H1 (cell line): ENCODE data around the gene SPPL2A. TPM values are rescaled to one million over a fixed set of nuclear protein-coding genes. Genes with fewer than 3 reads are reported as not detected.

Experiments used
- CTCF ChIA-PET: fragments of 300-600 bp; sonication (Branson Sonifier 250); formaldehyde crosslinking; loops from one replicate; lab custom pipeline; 2021; ENCODE audit not compliant: partially characterized antibody; lab: Charles Lee
- POLR2A ChIA-PET: fragments of 300-600 bp; sonication (Branson Sonifier 250); formaldehyde crosslinking; loops from one replicate; lab custom pipeline; 2021; ENCODE audit warnings: inconsistent platforms; ENCODE audit not compliant: partially characterized antibody; lab: Charles Lee
- DNase-seq, 2 experiments: peaks; one replicate each; pipeline versions ENCODE4 v3.0.0 to v3.0.0-alpha.2; 2010 to 2022; ENCODE audit warnings: low spot score in 2 of 2, low read depth in 1 of 2, mixed read lengths in 1 of 2
- FAIRE-seq: peaks from 2 replicates; lab custom pipeline; 2011; peaks lifted over from hg19 to GRCh38; lab: Jason Lieb, UNC
- H2AFZ ChIP-seq: 2 replicates; pipeline ENCODE4 v1.8.1; 2012; ENCODE audit warnings: low read length, inconsistent platforms
- H2AK5ac ChIP-seq: 2 replicates; pipeline ENCODE4 v1.6.1; 2013; ENCODE audit warnings: low read depth, low read length
- H2BK120ac ChIP-seq: replicated peaks from 2 replicates; pipeline ENCODE3; 2013; ENCODE audit warnings: low read depth, low read length, inconsistent platforms
- H2BK12ac ChIP-seq: 2 replicates; pipeline ENCODE4 v1.6.1; 2013; ENCODE audit warnings: low read depth, low read length
- H2BK15ac ChIP-seq: 2 replicates; pipeline ENCODE4 v1.6.1; 2013; ENCODE audit warnings: low read length
- H2BK20ac ChIP-seq: 2 replicates; pipeline ENCODE4 v1.6.1; 2013; ENCODE audit warnings: low read length
- H2BK5ac ChIP-seq: 2 replicates; pipeline ENCODE4 v1.6.1; 2013; ENCODE audit warnings: low read depth, low read length
- H3K14ac ChIP-seq: 2 replicates; pipeline ENCODE4 v1.6.1; 2013; ENCODE audit warnings: inconsistent platforms; ENCODE audit not compliant: insufficient read length
- H3K18ac ChIP-seq: 2 replicates; pipeline ENCODE4 v1.6.1; 2013; ENCODE audit warnings: low read length; ENCODE audit errors: extremely low read depth
- H3K23ac ChIP-seq: 2 replicates; pipeline ENCODE4 v1.6.1; 2013; ENCODE audit warnings: inconsistent platforms; ENCODE audit not compliant: insufficient read length
- H3K23me2 ChIP-seq: 2 replicates; pipeline ENCODE4 v1.6.1; 2013; ENCODE audit warnings: low read depth, low read length
- H3K27ac ChIP-seq: 2 replicates; pipeline ENCODE4 v1.6.1; 2011; ENCODE audit warnings: low read depth, low read length, inconsistent platforms
- H3K27me3 ChIP-seq, 4 experiments: replicated peaks in 1 of 4; 1 replicate in 1 of 4; 2 replicates in 3 of 4; pipeline versions ENCODE4 v1.6.1 to v1.8.1; 2011 to 2013; ENCODE audit warnings: low read length in 3 of 4, mild to moderate bottlenecking in 3 of 4, inconsistent platforms in 2 of 4, mixed read lengths in 2 of 4, moderate library complexity in 1 of 4; ENCODE audit not compliant: control insufficient read depth in 3 of 4, insufficient read depth in 3 of 4; ENCODE audit errors: extremely low read depth in 1 of 4
- H3K36me3 ChIP-seq, 4 experiments: 2 replicates each; pipeline versions ENCODE4 v1.6.1 to v1.8.1; 2011 to 2013; ENCODE audit warnings: mild to moderate bottlenecking in 4 of 4, low read length in 3 of 4, moderate library complexity in 2 of 4, control low read depth in 1 of 4, inconsistent platforms in 1 of 4; ENCODE audit not compliant: insufficient read depth in 4 of 4, control insufficient read depth in 2 of 4
- H3K4ac ChIP-seq: replicated peaks from 2 replicates; pipeline ENCODE3; 2013; ENCODE audit warnings: low read length, low read depth, mixed read lengths, inconsistent platforms; ENCODE audit not compliant: insufficient read length
- H3K4me1 ChIP-seq, 4 experiments: replicated peaks in 1 of 4; 1 replicate in 1 of 4; 2 replicates in 3 of 4; pipeline versions ENCODE4 v1.6.1 to v1.8.1; 2011 to 2013; ENCODE audit warnings: low read length in 3 of 4, inconsistent platforms in 2 of 4, mixed read lengths in 1 of 4; ENCODE audit not compliant: insufficient read depth in 4 of 4, control insufficient read depth in 3 of 4
- H3K4me2 ChIP-seq, 2 experiments: 2 replicates each; pipeline versions ENCODE4 v1.6.1 to v1.8.1; 2011 to 2013; ENCODE audit warnings: low read depth in 2 of 2, low read length in 2 of 2, control low read depth in 1 of 2, inconsistent platforms in 1 of 2, mild to moderate bottlenecking in 1 of 2; ENCODE audit not compliant: insufficient read depth in 1 of 2
- H3K4me3 ChIP-seq, 4 experiments: fragments of 200-600, 300-600 bp in 1 of 4; sonication (generic), shearing (Covaris generic), sonication (Bioruptor Twin) in 1 of 4; 2 replicates each; pipeline versions ENCODE4 v1.5.1 to v1.8.1; 2011 to 2016; ENCODE audit warnings: low read length in 4 of 4, low read depth in 3 of 4, control low read depth in 2 of 4, inconsistent platforms in 2 of 4, mild to moderate bottlenecking in 2 of 4, mixed read lengths in 1 of 4, moderate library complexity in 1 of 4; ENCODE audit not compliant: insufficient read depth in 2 of 4; ENCODE audit errors: extremely low read depth in 1 of 4
- H3K56ac ChIP-seq: replicated peaks from 2 replicates; pipeline ENCODE3; 2013; ENCODE audit warnings: low read depth, mild to moderate bottlenecking, mixed read lengths, low read length, inconsistent platforms; ENCODE audit not compliant: insufficient read length
- H3K79me1 ChIP-seq: 2 replicates; pipeline ENCODE4 v1.6.1; 2013; ENCODE audit warnings: low read depth, low read length, control low read depth
- H3K79me2 ChIP-seq, 2 experiments: 2 replicates each; pipeline versions ENCODE4 v1.6.1 to v1.8.1; 2012 to 2013; ENCODE audit warnings: low read length in 2 of 2, mild to moderate bottlenecking in 2 of 2, inconsistent platforms in 1 of 2; ENCODE audit not compliant: insufficient read depth in 2 of 2, control insufficient read depth in 1 of 2
- H3K9ac ChIP-seq, 4 experiments: replicated peaks in 1 of 4; 1 replicate in 1 of 4; 2 replicates in 3 of 4; pipeline versions ENCODE4 v1.6.1 to v1.8.1; 2011 to 2013; ENCODE audit warnings: low read depth in 3 of 4, low read length in 3 of 4, control low read depth in 2 of 4, mild to moderate bottlenecking in 2 of 4, moderate library complexity in 2 of 4, inconsistent platforms in 1 of 4; ENCODE audit errors: extremely low read depth in 1 of 4
- H3K9me3 ChIP-seq, 2 experiments: 2 replicates each; pipeline versions ENCODE4 v1.6.1 to v1.8.1; 2012 to 2013; ENCODE audit warnings: mild to moderate bottlenecking in 2 of 2, moderate library complexity in 2 of 2, control low read depth in 1 of 2, inconsistent platforms in 1 of 2, low read depth in 1 of 2, low read length in 1 of 2, mixed read lengths in 1 of 2; ENCODE audit not compliant: insufficient read depth in 2 of 2
- H4K20me1 ChIP-seq, 2 experiments: replicated peaks in 1 of 2; 2 replicates each; pipeline versions ENCODE3 to v1.8.1; 2011 to 2013; ENCODE audit warnings: inconsistent platforms in 2 of 2, low read length in 2 of 2, mild to moderate bottlenecking in 1 of 2; ENCODE audit not compliant: insufficient read depth in 2 of 2, control insufficient read depth in 1 of 2
- H4K5ac ChIP-seq: 2 replicates; pipeline ENCODE4 v1.6.1; 2013; ENCODE audit warnings: low read length, low read depth, mixed read lengths, inconsistent platforms; ENCODE audit not compliant: insufficient read length
- H4K8ac ChIP-seq: 2 replicates; pipeline ENCODE4 v1.8.0; 2013; ENCODE audit warnings: mild to moderate bottlenecking, moderate library complexity, low read length, inconsistent platforms; ENCODE audit not compliant: insufficient read depth; ENCODE audit errors: extremely low read depth
- H4K91ac ChIP-seq: replicated peaks from 2 replicates; pipeline ENCODE3; 2013; ENCODE audit warnings: low read length, mixed read lengths, inconsistent platforms; ENCODE audit not compliant: insufficient read length
- ASH2L ChIP-seq: fragments of 200-600, 300-600 bp; sonication (generic); IDR thresholded peaks from one replicate; pipeline ENCODE4 v1.7.1; 2017; ENCODE audit warnings: low read length
- CBX8 ChIP-seq: fragments of 300-800, 300-1000 bp; sonication (generic); IDR thresholded peaks from 2 replicates; pipeline ENCODE4 v1.7.1; 2016; ENCODE audit warnings: low read depth, low read length, borderline replicate concordance
- CEBPB ChIP-seq: IDR thresholded peaks from 2 replicates; pipeline ENCODE4 v1.6.1; 2012; ENCODE audit warnings: low read depth, low read length
- CHD1 ChIP-seq: IDR thresholded peaks from 2 replicates; pipeline ENCODE4 v1.6.1; 2012; ENCODE audit warnings: low read depth, low read length, improper control_type of control experiment
- CHD2 ChIP-seq: IDR thresholded peaks from 2 replicates; pipeline ENCODE4 v1.6.1; 2012; ENCODE audit warnings: low read length, improper control_type of control experiment
- FOSL1 ChIP-seq: IDR thresholded peaks from 2 replicates; pipeline ENCODE4 v1.6.1; 2011; ENCODE audit warnings: mild to moderate bottlenecking, low read depth, low read length, moderate library complexity; ENCODE audit not compliant: insufficient read depth
- KDM5A ChIP-seq: fragments of 200-600 bp; IDR thresholded peaks from 2 replicates; pipeline ENCODE4 v1.7.1; 2012; ENCODE audit warnings: mild to moderate bottlenecking, low read length, inconsistent platforms, mixed read lengths
- POLR2AphosphoS5 ChIP-seq: IDR thresholded peaks from 2 replicates; pipeline ENCODE4 v1.6.1; 2011; ENCODE audit warnings: low read depth, low read length
- SP1 ChIP-seq: IDR thresholded peaks from 2 replicates; pipeline ENCODE4 v1.6.1; 2011; ENCODE audit warnings: low read depth, low read length
- SUZ12 ChIP-seq: fragments of 200-600 bp; sonication (generic); IDR thresholded peaks from 2 replicates; pipeline ENCODE4 v1.6.1; 2012; ENCODE audit warnings: mild to moderate bottlenecking, inconsistent platforms, low read length, moderate library complexity, mixed read lengths
- WGBS, 2 experiments: shearing (Covaris generic) in 1 of 2; methylation state at CpG; one replicate each; pipeline versions ENCODE4 v1.1.6 to v1.1.7; 2013 to 2015; ENCODE audit warnings: low lambda C conversion rate in 2 of 2, mixed read lengths in 2 of 2, inconsistent platforms in 1 of 2, low coverage in 1 of 2, missing lambda C conversion rate in 1 of 2; ENCODE audit not compliant: insufficient replicate concordance in 2 of 2, insufficient coverage in 1 of 2, insufficient read length in 1 of 2; ENCODE audit errors: extremely low coverage in 1 of 2, missing lambda C conversion rate in 1 of 2; 5-methylcytosine and 5-hydroxymethylcytosine counted together
- long read RNA-seq, 2 experiments: library from RNA in 1 of 2; library from capped mRNA in 1 of 2; stranded (forward); transcript quantifications; one replicate each; pipeline ENCODE4 v2.0.0, GENCODE V29; 2021; ENCODE audit warnings: inconsistent platforms in 1 of 2
- polyA minus RNA-seq, 3 experiments: library from RNA; depleted of rRNA, polyadenylated mRNA; stranded (reverse); fragments of >200 nt; gene quantifications; 1 replicate in 2 of 3; 2 replicates in 1 of 3; pipeline ENCODE4 v1.2.3, GENCODE V29; 2011
- polyA plus RNA-seq, 7 experiments: library from polyadenylated mRNA; depleted of rRNA in 3 of 7; stranded (reverse) in 5 of 7; unstranded in 2 of 7; fragments of >200 nt in 5 of 7; fragments of 200-250 nt in 2 of 7; gene quantifications; 1 replicate in 5 of 7; 2 replicates in 1 of 7; 4 replicates in 1 of 7; pipeline versions ENCODE4 v1.2.1 to v1.2.3, GENCODE V29; 2011 to 2013; ENCODE audit warnings: missing spikeins in 2 of 7, mixed read lengths in 2 of 7
- total RNA-seq: library from RNA; stranded (reverse); fragmentation: NEBNext Ultra II Directional; extraction: Animal tissue kit (Norgen Biotek cat#: 25700); gene quantifications from 2 replicates; pipeline ENCODE4 v1.2.1, GENCODE V29; 2021

Gene SPPL2A
- total RNA-seq (50.6 and 52.9 TPM in 2 replicates), polyA plus RNA-seq (2011; rRNA removed) (15.6 and 17.9 TPM in 2 replicates), polyA minus RNA-seq (2011; rRNA and poly(A)+ RNA removed) (38.2 and 57.9 TPM in 2 replicates)
- polyA plus RNA-seq (2011; cell fraction: cytosol; rRNA removed) = 14.0 TPM
- polyA plus RNA-seq (2011; cell fraction: nucleus; rRNA removed) = 15.2 TPM
- 16.7 to 24.4 TPM (median 20.7 TPM) in 4 replicates for polyA plus RNA-seq (2012, experiment 1 of 2)
- 2.5 TPM for polyA plus RNA-seq (2012, experiment 2 of 2)
- polyA plus RNA-seq (2013, experiment 1 of 2) = 21.4 TPM
- polyA plus RNA-seq (2013, experiment 2 of 2) = 26.0 TPM
- polyA minus RNA-seq (2011; cell fraction: cytosol; rRNA and poly(A)+ RNA removed) = 10.4 TPM
- polyA minus RNA-seq (2011; cell fraction: nucleus; rRNA and poly(A)+ RNA removed) = 30.8 TPM
- long read RNA-seq, experiment 1, full-length matches to known transcripts = 9 of 26 reads
- long read RNA-seq, experiment 1, partial matches to known transcripts = 4 of 26 reads
- long read RNA-seq, experiment 1, other reads (novel, unspliced or antisense) = 13 of 26 reads
- long read RNA-seq, experiment 2, partial matches to known transcripts = 4 of 5 reads
- long read RNA-seq, experiment 2, other reads (novel, unspliced or antisense) = 1 of 5 reads

- Histone ChIP-seq H3K4ac (peak within 1 kb of the TSS; percentile 2), H3K79me1 (no peaks in the 10 kb centered on the region), H4K91ac (no peak within 1 kb of the TSS), H3K4me1 (peaks cover 0 to 2% (median 1%) of the 10 kb centered on the region in 4 experiments; a peak in 3 of 7 replicates), H2BK20ac (no peak within 1 kb of the TSS), H4K20me1 (no peaks in the 10 kb centered on the region), H3K23me2 (no peaks in the 10 kb centered on the region; the same call in 1 of the 2 replicates), H3K27ac (peak within 1 kb of the TSS; percentile 46; the same call in 1 of the 2 replicates), H3K27me3 (no peaks in the 10 kb centered on the region), H2BK15ac (0 out of 2 replicates have a peak within 1 kb of the TSS, but pooled peaks have one; percentile 61), H4K5ac (no peak within 1 kb of the TSS), H2BK5ac (peak within 1 kb of the TSS; percentile 16; the same call in 1 of the 2 replicates), H2AFZ (peak within 1 kb of the TSS; percentile 85), H2BK12ac (no peak within 1 kb of the TSS), H3K9ac (peak within 1 kb of the TSS; percentile 44 to 86 (median 69)), H4K8ac (peak within 1 kb of the TSS; percentile 91), H3K14ac (no peak within 1 kb of the TSS), H3K79me2 (peaks cover 0 to 29% of the 10 kb centered on the region in 2 experiments; a peak in 3 of 4 replicates), H3K4me2 (peak within 1 kb of the TSS; percentile 70 to 71), H3K36me3 (no peaks in the 10 kb centered on the region), H3K56ac (peak within 1 kb of the TSS; percentile 67), H3K23ac (no peak within 1 kb of the TSS), H3K18ac (peak within 1 kb of the TSS; percentile 79; the same call in 1 of the 2 replicates), H2AK5ac (no peak within 1 kb of the TSS), H2BK120ac (no peak within 1 kb of the TSS), H3K9me3 (no peaks in the 10 kb centered on the region), H3K4me3 (peak within 1 kb of the TSS; percentile 64 to 92 (median 82))
- CTCF ChIA-PET = interaction anchor here (0.7 kb wide), 1 partner anchor 9 kb away, joined by 3 read pairs; no protein-coding TSS in a partner anchor
- POLR2A ChIA-PET = interaction anchor here (1.1 kb wide), 1 partner anchor 144 kb away, joined by 4 read pairs; no protein-coding TSS in a partner anchor
- FAIRE-seq = no peak
- 2% methylated on average over 59 of the region's 77 CpGs; no CpG with 5 or more reads in 1 of the 2 experiments for WGBS, 2 experiments
- peak in 1 of 2 experiments; percentile 85 for DNase-seq
- TF ChIP-seq CBX8 = no peak
- no peak for TF ChIP-seq SP1
- TF ChIP-seq CHD1 = no peak
- TF ChIP-seq POLR2AphosphoS5 = peak; percentile 31; the same call in 1 of the 2 replicates
- TF ChIP-seq KDM5A = no peak
- peak; percentile 53; the same call in 1 of the 2 replicates for TF ChIP-seq CEBPB
- TF ChIP-seq CHD2 = no peak
- TF ChIP-seq SUZ12 = no peak
- no peak for TF ChIP-seq FOSL1
- TF ChIP-seq ASH2L = peak; percentile 82
These were observed at the start of gene SPPL2A for GRCh38 chr15:50765195-50765967. Gene SPPL2A (minus strand): TSS chr15:50765706. CDS start chr15:50765533, 173 bp downstream.
